PC-9 (cell line): Measurements from ENCODE around the gene SMAD5.

Source experiments
- EZH2 ChIP-seq: fragments of 200-600 bp; sonication (generic); IDR thresholded peaks from 2 replicates; pipeline ENCODE4 v1.8.0; 2017; ENCODE audit warnings: antibody characterized with exemption, low read depth
- TF ChIP-seq, protein P1 (sequence below): fragments of 200-600 bp; sonication (generic); conservative IDR thresholded peaks from 2 replicates; pipeline ENCODE4 v1.6.1; 2017; ENCODE audit warnings: mixed run types, antibody characterized with exemption, mild to moderate bottlenecking, moderate library complexity

DNA sequence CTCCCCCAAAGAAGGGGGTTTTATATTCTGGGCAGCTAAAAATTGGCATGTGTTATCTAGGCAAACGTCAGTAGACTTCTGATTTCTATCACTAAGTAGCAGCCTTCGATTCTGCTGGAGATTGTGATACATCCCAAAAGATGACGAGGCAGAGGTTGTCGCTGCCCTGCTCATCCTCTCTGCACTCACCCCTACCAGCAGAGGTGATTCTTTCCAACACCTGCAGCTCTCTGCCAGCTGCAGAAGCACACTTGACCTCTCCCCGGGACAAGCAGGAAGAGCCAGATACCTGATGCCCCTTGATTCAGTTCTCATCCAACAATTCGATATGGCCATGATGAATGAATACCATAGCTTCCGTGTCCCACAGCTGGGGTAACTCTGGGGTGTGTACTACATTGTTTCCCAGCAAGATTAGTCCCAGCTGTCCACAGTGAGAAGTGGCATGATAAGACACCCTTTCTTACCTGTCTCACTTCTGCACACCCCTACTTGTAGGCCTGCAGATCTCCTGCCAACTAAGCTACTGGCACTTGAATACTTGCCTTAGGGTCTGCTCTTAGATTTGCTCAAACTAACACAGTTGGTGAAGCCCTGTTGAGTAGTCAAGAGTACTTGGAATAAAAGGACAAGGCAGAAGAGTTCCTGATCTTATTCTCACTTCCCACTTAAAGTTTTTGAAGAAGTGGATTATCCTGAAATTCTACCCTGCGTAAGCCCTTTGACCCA, 37.6 kb upstream of the SMAD5 start:
- TF ChIP-seq, protein P1, sequence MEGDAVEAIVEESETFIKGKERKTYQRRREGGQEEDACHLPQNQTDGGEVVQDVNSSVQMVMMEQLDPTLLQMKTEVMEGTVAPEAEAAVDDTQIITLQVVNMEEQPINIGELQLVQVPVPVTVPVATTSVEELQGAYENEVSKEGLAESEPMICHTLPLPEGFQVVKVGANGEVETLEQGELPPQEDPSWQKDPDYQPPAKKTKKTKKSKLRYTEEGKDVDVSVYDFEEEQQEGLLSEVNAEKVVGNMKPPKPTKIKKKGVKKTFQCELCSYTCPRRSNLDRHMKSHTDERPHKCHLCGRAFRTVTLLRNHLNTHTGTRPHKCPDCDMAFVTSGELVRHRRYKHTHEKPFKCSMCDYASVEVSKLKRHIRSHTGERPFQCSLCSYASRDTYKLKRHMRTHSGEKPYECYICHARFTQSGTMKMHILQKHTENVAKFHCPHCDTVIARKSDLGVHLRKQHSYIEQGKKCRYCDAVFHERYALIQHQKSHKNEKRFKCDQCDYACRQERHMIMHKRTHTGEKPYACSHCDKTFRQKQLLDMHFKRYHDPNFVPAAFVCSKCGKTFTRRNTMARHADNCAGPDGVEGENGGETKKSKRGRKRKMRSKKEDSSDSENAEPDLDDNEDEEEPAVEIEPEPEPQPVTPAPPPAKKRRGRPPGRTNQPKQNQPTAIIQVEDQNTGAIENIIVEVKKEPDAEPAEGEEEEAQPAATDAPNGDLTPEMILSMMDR, result no peak
- no peak for TF ChIP-seq EZH2
